ENCODE measurements around the gene FAM47C. TPM values are rescaled to one million over a fixed set of nuclear protein-coding genes. Genes with fewer than 3 reads are reported as not detected.

Gene FAM47C
- total RNA-seq (2022; extraction: Qiagen RNA extraction; ENCODE audit: low read depth), result not detected in 5 replicates

GRCh38 chrX:37008182-37008581, at the start of gene FAM47C:
Gene FAM47C, plus strand, starts transcription at chrX:37008366. Its CDS starts 45 bp downstream, at chrX:37008411.

